GM12864 (cell line): Measurements from ENCODE around the gene HES4.

ENCODE experiments used
- DNase-seq: peaks from one replicate; pipeline ENCODE4 v3.0.0-alpha.2; 2011; ENCODE audit warnings: low read depth
- H3K4me3 ChIP-seq: 2 replicates; pipeline ENCODE4 v1.5.1; 2011; ENCODE audit warnings: mild to moderate bottlenecking, low read depth, low read length, control low read depth
- CTCF ChIP-seq: IDR thresholded peaks from 2 replicates; pipeline ENCODE4 v1.5.1; 2011; ENCODE audit warnings: low read depth, mild to moderate bottlenecking, moderate library complexity, low read length, control low read depth, inconsistent platforms; ENCODE audit errors: missing control alignments

HES4 gene

DNA sequence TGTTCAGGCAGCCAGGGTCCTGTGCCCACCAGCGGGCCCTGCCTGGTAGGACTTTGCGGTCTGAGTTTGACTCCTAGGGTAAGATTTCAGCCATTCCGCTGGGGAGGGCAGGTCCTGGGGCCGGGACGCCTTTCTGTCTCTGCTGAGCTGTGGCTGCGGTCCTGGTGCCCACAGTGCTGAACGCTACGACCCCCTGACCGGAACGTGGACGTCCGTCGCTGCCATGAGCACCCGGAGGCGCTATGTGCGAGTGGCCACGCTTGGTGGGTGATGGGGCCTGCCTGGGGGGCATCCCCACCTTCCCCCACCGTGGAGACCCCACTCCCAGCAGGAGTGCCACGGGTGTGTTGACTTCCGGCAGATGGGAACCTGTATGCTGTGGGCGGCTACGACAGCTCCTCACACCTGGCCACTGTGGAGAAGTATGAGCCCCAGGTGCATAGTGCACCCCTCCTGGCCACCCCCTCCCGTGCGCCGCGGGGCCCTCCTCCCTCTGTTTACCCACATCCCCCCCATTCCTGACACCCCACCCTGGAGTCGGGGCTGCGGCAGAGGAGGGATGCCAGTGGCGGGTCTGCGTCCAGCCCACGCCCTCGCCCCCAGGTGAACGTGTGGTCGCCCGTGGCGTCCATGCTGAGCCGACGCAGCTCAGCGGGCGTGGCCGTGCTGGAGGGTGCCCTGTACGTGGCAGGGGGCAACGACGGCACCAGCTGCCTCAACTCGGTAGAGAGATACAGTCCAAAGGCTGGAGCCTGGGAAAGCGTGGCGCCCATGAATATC is 36.0 kb downstream of the HES4 start:
- TF ChIP-seq CTCF: no peak
- DNase-seq: no peak
- H3K4me3 ChIP-seq: no peak overlapping the region

- no peak overlapping the region for H3K4me3 ChIP-seq
- TF ChIP-seq CTCF: no peak
- DNase-seq: no peak
Measured at GRCh38 chr1:963301-963651, 36.6 kb downstream of the HES4 start.

GRCh38 chr1:962381-963300 is 37.3 kb downstream of the HES4 start:
- H3K4me3 ChIP-seq: no peak overlapping the region
- no peak for DNase-seq
- TF ChIP-seq CTCF: no peak

DNA sequence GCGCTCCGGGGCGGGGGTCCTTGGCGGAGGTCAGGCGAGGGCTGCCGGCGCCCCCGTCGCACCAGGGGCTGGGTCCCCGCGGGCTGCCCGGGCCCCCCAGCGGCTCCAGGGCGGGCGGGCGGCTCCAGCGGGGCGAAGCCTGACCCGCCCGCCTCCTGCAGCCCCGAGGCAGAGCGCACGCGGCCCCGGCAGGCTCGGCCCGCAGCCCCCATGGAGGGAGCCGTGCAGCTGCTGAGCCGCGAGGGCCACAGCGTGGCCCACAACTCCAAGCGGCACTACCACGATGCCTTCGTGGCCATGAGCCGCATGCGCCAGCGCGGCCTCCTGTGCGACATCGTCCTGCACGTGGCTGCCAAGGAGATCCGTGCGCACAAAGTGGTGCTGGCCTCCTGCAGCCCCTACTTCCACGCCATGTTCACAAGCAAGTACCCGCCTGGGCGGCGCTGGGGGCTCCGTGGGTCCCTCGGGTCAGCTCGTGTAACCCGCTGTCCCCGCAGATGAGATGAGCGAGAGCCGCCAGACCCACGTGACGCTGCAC is 38.7 kb downstream of the HES4 start:
- DNase-seq: no peak
- peak overlapping the region; percentile 83 for H3K4me3 ChIP-seq
- no peak for TF ChIP-seq CTCF

DNA sequence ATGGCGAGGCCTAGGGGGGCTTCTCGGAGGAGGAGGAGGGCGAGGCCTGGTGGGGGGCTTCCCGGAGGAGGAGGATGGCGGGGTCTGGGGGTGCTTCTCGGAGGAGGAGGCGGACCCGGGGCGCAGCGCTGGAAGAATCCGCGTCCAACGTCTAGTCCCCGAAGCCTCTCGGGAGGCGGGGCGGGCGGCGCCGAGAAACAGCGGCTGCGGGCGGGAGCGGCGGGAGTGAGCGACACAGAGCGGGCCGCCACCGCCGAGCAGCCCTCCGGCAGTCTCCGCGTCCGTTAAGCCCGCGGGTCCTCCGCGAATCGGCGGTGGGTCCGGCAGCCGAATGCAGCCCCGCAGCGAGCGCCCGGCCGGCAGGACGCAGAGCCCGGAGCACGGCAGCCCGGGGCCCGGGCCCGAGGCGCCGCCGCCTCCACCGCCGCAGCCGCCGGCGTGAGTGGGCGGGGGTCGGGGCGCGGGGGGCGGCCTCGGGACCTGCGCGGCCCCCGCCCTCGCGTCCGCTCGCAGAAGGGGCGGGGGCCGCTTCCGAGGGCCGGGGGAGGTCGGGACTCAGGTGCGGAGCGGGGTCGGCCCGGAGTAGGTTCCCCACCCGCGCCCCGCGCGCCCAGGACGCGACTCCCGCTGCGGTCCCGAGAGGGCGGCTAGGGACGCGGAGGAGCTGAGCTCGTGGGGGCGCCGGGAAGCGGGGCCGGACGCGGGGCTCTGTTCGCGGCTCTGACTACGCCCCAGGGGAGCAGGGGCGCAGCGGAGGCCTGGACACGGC is 39.4 kb downstream of the HES4 start, which contains the start of gene KLHL17:
KLHL17 (plus strand) TSS at position 222 of the 769 bp plus-strand sequence; CDS start at position 332, 110 bp downstream.
- TF ChIP-seq CTCF: no peak
- DNase-seq: no peak
- peak within 1 kb of the TSS; percentile 83 for H3K4me3 ChIP-seq

DNA sequence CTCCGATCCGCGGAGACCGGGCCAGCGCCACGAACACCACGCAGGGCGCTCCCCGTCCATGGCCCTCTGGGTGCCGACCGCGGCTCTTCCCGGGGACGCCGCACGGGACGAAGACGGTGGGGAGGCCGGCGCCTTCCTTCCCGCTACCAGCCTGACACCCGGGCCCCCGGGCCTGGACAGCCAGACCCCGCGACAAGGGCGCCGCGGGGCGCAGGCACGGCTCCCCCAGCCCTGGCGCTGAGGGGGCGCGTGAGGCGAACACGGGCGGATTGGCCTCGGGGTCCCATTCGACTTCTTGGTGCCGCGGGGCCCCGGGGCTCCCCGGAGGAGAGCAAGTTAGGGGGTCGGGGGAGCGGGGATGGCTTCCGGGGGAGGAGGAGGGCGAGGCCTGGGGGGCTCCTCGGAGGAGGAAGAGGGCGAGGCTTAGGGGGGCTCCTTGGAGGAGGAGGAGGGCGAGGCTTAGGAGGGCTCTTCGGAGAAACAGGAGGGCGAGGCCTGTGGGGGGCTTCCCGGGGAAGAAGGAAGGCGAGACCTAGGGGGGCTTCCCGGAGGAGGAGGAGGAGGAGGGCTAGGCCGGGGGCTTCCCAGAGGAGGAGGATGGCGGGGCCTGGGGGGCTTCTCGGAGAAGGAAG is 40.0 kb downstream of the HES4 start:
- TF ChIP-seq CTCF: no peak
- no peak for DNase-seq
- peak overlapping the region; percentile 83 for H3K4me3 ChIP-seq
